ACHN (cell line): Measurements from ENCODE around the gene ZNF185.

Experiments used
- DNase-seq: peaks from one replicate; pipeline ENCODE4 v3.0.0-alpha.2; 2015
- in situ Hi-C: cut with HindIII; loops from 2 replicates; pipeline ENCODE4 v1.10.0; 2017; ENCODE audit warnings: low sequenced_read_pairs, low pct_ligation_motif_present, low pct_unique_long_range_greater_than_20kb

ZNF185 gene

DNA sequence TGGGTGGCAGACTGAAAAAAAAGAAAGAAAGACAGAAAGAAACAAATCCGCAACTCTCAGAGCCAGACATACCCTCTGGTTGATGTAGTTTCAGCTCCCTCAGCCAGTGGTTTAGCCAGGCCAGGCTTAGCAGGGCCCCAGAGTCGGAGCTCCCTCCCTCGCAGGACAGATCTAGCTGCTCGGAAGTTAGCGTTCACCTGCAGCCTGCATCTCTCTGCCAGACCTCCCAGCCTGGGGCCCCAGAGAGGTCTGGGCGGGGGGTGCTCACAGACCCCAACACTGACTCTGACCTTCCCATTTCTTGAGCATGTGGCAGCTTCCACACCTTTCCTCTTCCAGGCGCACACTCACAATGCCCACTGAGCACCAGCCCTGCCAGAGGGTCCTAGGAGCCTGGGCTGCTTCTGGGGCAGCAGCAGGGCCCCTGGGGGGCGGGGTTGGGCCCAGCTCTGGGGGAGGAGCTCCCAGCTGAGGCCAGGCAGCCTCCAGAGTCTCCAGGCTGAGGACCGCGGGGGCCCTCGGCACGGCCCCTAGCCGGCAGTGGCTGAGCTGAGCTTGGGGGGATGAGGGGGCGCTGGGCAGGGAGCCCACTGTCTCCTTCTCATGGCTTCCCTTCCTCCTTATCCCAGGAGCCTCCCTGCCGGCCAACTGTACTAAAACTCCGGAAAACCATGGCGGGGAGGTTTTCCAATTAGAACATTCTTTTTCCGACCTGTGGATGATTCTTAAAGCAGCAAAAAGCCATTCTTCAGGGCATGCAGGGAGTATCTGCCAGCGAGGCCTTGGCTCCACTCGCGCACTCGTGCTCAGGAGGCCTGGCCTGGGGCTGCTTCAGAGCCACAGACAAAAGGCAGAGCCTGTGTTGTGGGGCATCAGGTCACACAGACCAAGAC is 4.6 kb upstream of the ZNF185 start:
- in situ Hi-C loops, result no loop called here
- no peak for DNase-seq

- in situ Hi-C loops, result no loop called here
Observed at GRCh38 chrX:152893980-152894610, 3.8 kb upstream of the ZNF185 start.

GRCh38 chrX:152895121-152895520 is 2.7 kb upstream of the ZNF185 start:
- DNase-seq, result no peak
- in situ Hi-C loops, result no loop called here

More at GRCh38 chrX:152893980-152894610, 3.8 kb upstream of the ZNF185 start:
- no peak for DNase-seq

GRCh38 chrX:152895724-152896420 is 2.0 kb upstream of the ZNF185 start:
- in situ Hi-C loops, result no loop called here
- no peak for DNase-seq

GRCh38 chrX:152896450-152896849 is 1.4 kb upstream of the ZNF185 start:
- in situ Hi-C loops, result no loop called here
- no peak for DNase-seq

- in situ Hi-C loops, result no loop called here
- no peak for DNase-seq
Observed at GRCh38 chrX:152898442-152898841, 575 bp downstream of the ZNF185 start.

DNA sequence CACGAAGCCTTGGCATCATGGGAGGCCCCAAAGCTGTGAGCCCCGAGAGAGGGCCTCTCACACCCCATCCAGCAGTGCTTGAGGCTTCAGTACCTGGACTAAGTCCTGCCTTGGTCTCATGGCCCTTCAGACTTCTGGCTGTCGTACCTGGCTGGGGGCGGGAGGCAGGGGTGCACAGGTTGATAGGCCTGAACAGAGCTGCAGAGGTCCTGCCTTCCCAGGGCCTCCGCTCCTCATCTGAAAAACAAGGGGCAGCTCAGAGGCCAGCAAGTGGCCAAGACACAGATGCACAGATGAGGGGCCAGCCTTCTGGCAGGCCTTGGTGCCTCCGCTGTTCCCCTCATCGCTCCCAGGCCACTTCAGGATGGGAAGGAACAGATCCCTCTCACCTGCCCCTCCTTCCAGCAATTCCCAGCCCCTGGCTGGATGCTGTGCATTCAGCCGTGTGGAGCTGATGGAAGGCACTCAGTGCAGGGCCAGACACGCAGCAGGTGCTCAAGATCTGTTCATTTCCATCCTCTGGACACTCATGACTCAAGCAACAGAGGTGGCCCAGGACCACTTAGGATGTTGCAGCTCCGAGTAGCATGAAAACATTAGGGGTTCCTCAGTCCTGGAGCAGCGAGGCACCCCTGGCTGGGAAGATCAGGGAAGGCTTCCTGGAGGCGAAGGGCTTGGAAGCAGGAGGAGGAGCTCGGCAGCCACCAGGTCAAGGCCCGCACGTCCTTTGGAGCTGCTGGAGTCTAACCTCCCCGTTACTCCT is 1.4 kb downstream of the ZNF185 start:
- DNase-seq, result no peak
- in situ Hi-C loops, result no loop called here

- DNase-seq, result no peak
- in situ Hi-C loops, result no loop called here
Observed at GRCh38 chrX:152899874-152900719, 2.2 kb downstream of the ZNF185 start.

- in situ Hi-C loops, result no loop called here
- DNase-seq, result no peak
Observed at GRCh38 chrX:152900937-152901445, 3.1 kb downstream of the ZNF185 start.

DNA sequence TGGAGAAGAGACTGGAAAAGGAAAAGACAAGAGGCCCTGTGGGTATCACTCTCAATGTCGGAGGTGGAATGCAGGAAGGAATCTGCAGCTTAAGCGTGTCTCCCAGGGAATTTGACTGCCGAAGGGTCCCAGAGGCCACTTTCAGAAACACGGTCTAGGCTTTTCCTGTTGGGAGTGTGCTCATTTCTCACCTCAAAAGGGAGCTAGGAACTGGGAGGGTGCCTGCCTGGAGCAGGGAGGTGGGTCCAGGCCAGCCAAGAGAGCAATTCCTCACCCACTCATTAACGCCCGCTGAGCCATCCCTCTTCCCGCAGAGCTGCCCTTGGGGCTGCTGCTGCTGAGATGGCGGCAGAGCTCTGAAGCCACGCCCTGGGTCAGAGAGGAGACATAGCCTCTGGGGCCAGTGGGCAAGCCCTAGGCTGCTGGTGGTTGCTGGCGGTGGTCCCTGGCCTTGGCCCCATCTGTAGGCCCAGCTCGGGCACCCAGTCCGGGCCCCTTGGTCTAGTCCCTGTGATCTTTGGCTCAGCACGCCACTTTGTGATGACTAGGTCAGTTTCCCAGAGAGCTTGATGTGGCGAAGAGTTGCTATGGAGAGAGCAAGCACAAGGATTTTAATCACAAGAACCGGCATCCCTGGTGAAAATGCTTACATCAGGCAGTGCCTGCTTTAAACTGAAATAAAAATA is 4.1 kb downstream of the ZNF185 start:
- no peak for DNase-seq
- in situ Hi-C loops, result no loop called here

DNA sequence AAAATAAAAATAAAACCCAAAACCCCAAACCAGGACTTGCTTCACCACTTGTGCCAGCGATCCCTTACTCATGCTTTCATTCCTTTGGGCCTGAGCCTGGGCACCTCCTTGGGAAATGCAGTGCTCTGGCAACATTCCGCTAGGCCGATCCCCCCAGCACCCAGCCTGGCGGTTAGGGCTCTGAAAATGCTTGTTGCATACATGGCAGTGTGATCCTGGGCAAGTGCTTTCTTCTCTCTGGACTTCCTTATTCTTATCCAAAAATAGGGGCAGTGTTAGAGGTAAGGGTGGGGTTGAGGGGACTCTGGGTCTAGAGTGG is 4.6 kb downstream of the ZNF185 start:
- DNase-seq, result no peak
- in situ Hi-C loops, result no loop called here

- no peak for DNase-seq
- in situ Hi-C loops, result no loop called here
Observed at GRCh38 chrX:152903589-152903988, 5.7 kb downstream of the ZNF185 start.

DNA sequence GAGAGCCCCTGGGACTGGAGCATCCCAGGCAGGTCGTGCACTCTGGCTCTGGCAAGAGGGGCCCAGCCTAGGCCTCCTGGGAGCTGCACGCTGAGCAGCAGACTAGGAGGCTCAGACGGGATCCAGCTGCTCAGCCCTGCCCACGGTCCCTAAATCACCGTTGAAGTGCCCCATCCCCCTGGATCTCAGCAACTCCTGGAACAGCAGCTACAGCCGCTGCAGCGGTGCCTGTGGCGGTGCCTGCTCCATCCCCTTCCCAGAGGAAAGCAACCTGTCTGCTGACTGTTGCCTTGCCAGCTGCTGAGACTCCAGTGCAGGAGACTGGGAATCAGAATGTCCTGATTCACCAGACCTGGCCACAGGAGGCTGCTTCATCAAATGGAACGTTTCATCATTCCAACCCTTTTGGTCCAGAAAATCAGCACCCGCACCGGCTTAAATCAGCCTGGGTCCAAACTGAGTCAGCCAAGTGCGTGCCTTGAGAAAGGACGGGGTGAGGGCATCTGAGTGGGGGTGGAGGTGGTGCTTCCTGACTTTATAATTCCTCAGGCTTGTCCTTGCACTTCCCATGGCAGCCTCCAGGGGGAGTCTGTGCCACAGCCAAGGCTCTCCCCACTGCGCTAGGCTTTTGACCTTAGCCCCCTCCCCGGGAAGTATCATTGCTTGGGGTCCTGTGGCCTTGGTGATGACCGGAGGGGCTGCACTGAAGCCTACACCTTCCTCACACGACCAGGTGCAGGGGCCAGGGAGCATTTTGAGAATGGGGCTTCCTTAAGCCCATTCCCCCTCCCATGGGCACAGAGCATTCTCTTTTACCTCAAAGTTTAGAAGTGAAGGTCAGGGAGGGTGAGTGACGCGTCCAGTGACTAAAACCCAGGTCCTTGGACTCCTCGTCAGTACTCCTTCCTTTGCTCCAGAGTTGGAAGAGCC is 6.5 kb downstream of the ZNF185 start:
- in situ Hi-C loops, result no loop called here
- DNase-seq, result peak; percentile 46

DNA sequence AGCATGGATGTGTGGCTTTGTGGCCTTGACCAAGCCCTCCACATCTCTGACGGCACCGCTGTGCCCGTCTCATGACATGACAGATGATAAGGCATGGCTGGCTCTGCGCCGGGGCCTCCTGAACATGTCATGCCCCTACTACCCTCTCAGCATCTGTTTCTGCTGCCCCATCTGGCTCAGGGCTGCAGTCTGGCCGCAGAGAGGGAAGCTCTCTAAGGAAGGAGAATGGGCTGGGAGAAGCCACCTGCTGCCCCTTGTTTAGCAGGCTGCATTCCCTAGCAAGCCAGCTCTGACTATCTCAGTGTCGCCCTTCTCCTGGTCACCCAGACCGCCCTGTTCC is 7.2 kb downstream of the ZNF185 start:
- in situ Hi-C loops, result no loop called here
- DNase-seq, result no peak

GRCh38 chrX:152907084-152907651 is 9.3 kb downstream of the ZNF185 start:
- in situ Hi-C loops, result no loop called here
- no peak for DNase-seq

DNA sequence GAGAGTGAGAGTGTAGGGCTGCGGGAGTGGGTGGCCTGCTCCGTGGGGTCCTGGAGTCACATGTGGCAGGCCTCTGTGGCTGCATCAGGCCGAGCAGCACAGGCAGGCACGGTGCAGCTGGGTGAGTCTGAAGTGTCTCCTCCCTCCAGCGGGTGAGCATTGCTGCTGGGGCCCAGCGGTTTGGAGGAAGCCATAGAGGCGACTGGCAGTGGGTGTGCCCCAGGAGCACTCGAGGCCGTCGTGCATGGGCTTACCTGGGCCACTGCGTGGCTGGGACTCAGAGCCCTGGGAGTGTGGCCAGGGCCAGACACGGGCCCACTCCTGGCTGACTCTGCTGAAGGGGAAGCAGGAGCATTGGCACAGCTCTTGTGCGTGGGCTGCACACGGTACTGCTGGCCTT is 10.6 kb downstream of the ZNF185 start:
- no peak for DNase-seq
- in situ Hi-C loops, result no loop called here
